K562 (cell line): ENCODE measurements around the gene LAIR2. TPM values are rescaled to one million over a fixed set of nuclear protein-coding genes. Genes with fewer than 3 reads are reported as not detected.

Experiments
- ATAC-seq: fragments of 200-7000 bp; cut with Tn5 transposase; 3 replicates; pipeline ENCODE4 v1.9.1; 2020; ENCODE audit warnings: moderate library complexity
- BruUV-seq: library from RNA; stranded (reverse); fragments of 400-500 nt; replicated peaks from 2 replicates; lab custom pipeline; 2021; lab: Mats Ljungman, UMichigan
- CTCF ChIA-PET: fragments of 300-600 bp; formaldehyde crosslinking; extraction: SDS; loops from one replicate; lab custom pipeline; 2021; ENCODE audit warnings: low intra/inter-chr PET ratio; lab: Yijun Ruan, JAX
- POLR2A ChIA-PET: fragments of 300-600, 350-650 bp; sonication (Branson Sonifier 250); formaldehyde crosslinking; extraction: SDS; loops from one replicate; lab custom pipeline; 2021; ENCODE audit warnings: antibody characterized with exemption, inconsistent platforms; lab: Yijun Ruan, JAX
- DNase-seq, 4 experiments: peaks; one replicate each; pipeline versions ENCODE4 v3.0.0 to v3.0.0-alpha.2; 2011 to 2018; ENCODE audit warnings: low spot score in 3 of 4, mixed read lengths in 3 of 4; ENCODE audit errors: extremely low read depth in 1 of 4
- FAIRE-seq: peaks from 2 replicates; lab custom pipeline; 2011; peaks lifted over from hg19 to GRCh38; lab: Jason Lieb, UNC
- H2AFZ ChIP-seq: 2 replicates; pipeline ENCODE4 v1.6.0; 2011; ENCODE audit warnings: low read depth, low read length, control low read depth, inconsistent platforms
- H3K27ac ChIP-seq: fragments of 200-600 bp; 3 replicates; pipeline ENCODE4 v1.8.0; 2011; ENCODE audit warnings: low read depth, mild to moderate bottlenecking, control low read depth, inconsistent platforms, low read length, moderate library complexity, mixed read lengths; ENCODE audit errors: extremely low read depth
- H3K27me3 ChIP-seq, 2 experiments: fragments of 300-600 bp in 1 of 2; 2 replicates in 1 of 2; 3 replicates in 1 of 2; pipeline versions ENCODE4 v1.6.0 to v1.8.0; 2011; ENCODE audit warnings: inconsistent platforms in 2 of 2, low read length in 2 of 2, mild to moderate bottlenecking in 1 of 2, mixed read lengths in 1 of 2, moderate library complexity in 1 of 2; ENCODE audit not compliant: control insufficient read depth in 2 of 2, insufficient read depth in 2 of 2
- H3K36me3 ChIP-seq: fragments of 300-600 bp; 3 replicates; pipeline ENCODE4 v1.8.0; 2011; ENCODE audit warnings: mild to moderate bottlenecking, low read length, inconsistent platforms; ENCODE audit not compliant: control insufficient read depth, insufficient read depth
- H3K4me1 ChIP-seq, 2 experiments: fragments of 200-600 bp in 1 of 2; replicated peaks in 1 of 2; 2 replicates in 1 of 2; 3 replicates in 1 of 2; pipeline versions ENCODE4 v1.5.1 to v1.8.0; 2011; ENCODE audit warnings: inconsistent platforms in 2 of 2, low read length in 2 of 2, mild to moderate bottlenecking in 1 of 2, mixed read lengths in 1 of 2, moderate library complexity in 1 of 2; ENCODE audit not compliant: control insufficient read depth in 2 of 2, insufficient read depth in 2 of 2
- H3K4me2 ChIP-seq: 2 replicates; pipeline ENCODE4 v1.6.1; 2011; ENCODE audit warnings: low read length, control low read depth, inconsistent platforms, mixed read lengths; ENCODE audit not compliant: insufficient read depth
- H3K4me3 ChIP-seq: fragments of 200-600 bp; sonication (generic), shearing (Covaris generic); 2 replicates; pipeline ENCODE4 v1.5.1; 2016; ENCODE audit warnings: control low read depth, inconsistent platforms
- H3K79me2 ChIP-seq: fragments of 200-600 bp; 3 replicates; pipeline ENCODE4 v1.8.0; 2011; ENCODE audit warnings: low read length, inconsistent platforms; ENCODE audit not compliant: control insufficient read depth, insufficient read depth
- H3K9ac ChIP-seq, 2 experiments: 2 replicates each; pipeline versions ENCODE4 v1.6.0 to v1.6.1; 2011; ENCODE audit warnings: low read depth in 2 of 2, low read length in 2 of 2, control low read depth in 1 of 2, inconsistent platforms in 1 of 2, mild to moderate bottlenecking in 1 of 2, mixed read lengths in 1 of 2; ENCODE audit not compliant: insufficient read depth in 1 of 2
- H3K9me1 ChIP-seq: one replicate; pipeline ENCODE4 v1.6.0; 2011; ENCODE audit warnings: inconsistent platforms, mild to moderate bottlenecking, low read length, moderate library complexity; ENCODE audit not compliant: control insufficient read depth, insufficient read depth
- H3K9me3 ChIP-seq: replicated peaks from 2 replicates; pipeline ENCODE4 v1.5.1; 2011; ENCODE audit warnings: low read depth, low read length, inconsistent platforms; ENCODE audit not compliant: control insufficient read depth, insufficient read depth
- H4K20me1 ChIP-seq: replicated peaks from 2 replicates; pipeline ENCODE4 v1.6.1; 2011; ENCODE audit warnings: low read length, inconsistent platforms, mixed read lengths; ENCODE audit not compliant: control insufficient read depth, insufficient read depth
- RBM14 ChIP-seq: fragments of 200-400 bp; formaldehyde crosslinking; IDR thresholded peaks from 2 replicates; pipeline ENCODE4 v1.6.1; 2018; ENCODE audit warnings: low read depth, mild to moderate bottlenecking, low read length, moderate library complexity, borderline replicate concordance; ENCODE audit not compliant: insufficient read depth
- SMAD4 ChIP-seq: fragments of 250-450 bp; sonication (Bioruptor Pico); conservative IDR thresholded peaks from 2 replicates; pipeline ENCODE4 v1.8.0; 2021; ENCODE audit warnings: inconsistent platforms, mild to moderate bottlenecking, moderate library complexity
- TAF7 ChIP-seq: fragments of 450-650 bp; IDR thresholded peaks from 2 replicates; pipeline ENCODE4 v1.6.1; 2016; ENCODE audit warnings: missing genetic modification characterization, missing compliant biosample characterization
- ZNF696 ChIP-seq: fragments of 250-450 bp; sonication (Bioruptor Pico); conservative IDR thresholded peaks from 2 replicates; pipeline ENCODE4 v1.4.0; 2020; ENCODE audit warnings: mild to moderate bottlenecking, moderate library complexity
- WGBS: fragments of 100-300 bp; shearing (Covaris generic); methylation state at CpG from one replicate; pipeline ENCODE4 v1.1.6; 2016; ENCODE audit warnings: low coverage, mixed read lengths; ENCODE audit not compliant: insufficient coverage; ENCODE audit errors: missing lambda C conversion rate; 5-methylcytosine and 5-hydroxymethylcytosine counted together
- in situ Hi-C: fragments of 300-500 bp; cut with MboI; formaldehyde crosslinking; loops from 4 replicates; pipeline ENCODE4 v1.15.0; 2018; ENCODE audit warnings: inconsistent platforms, mixed read lengths
- intact Hi-C: fragments of 100-400 bp; cut with micrococcal nuclease; formaldehyde crosslinking; loops from 2 replicates; pipeline ENCODE4 v1.14.2; 2022
- polyA plus RNA-seq, 8 experiments: library from polyadenylated mRNA; depleted of rRNA in 4 of 8; stranded (reverse) in 5 of 8; unstranded in 3 of 8; fragments of >200 nt; fragmentation: Nextera tagmentation in 2 of 8; fragmentation: Illumina TruSeq in 1 of 8; extraction: Ambion mirVana in 2 of 8; extraction: Trizol in 1 of 8; gene quantifications; 2 replicates each; pipeline versions ENCODE4 v1.2.1 to v1.2.3, GENCODE V29; 2011 to 2014; ENCODE audit warnings: inconsistent platforms in 1 of 8, missing spikeins in 1 of 8
- total RNA-seq, 7 experiments: library from RNA; depleted of rRNA in 6 of 7; stranded (reverse); fragments of >200 nt in 6 of 7; fragmentation: Illumina TruSeq in 2 of 7; extraction: Trizol in 2 of 7; gene quantifications; 2 replicates each; pipeline versions ENCODE4 v1.2.1 to v1.2.3, GENCODE V29; 2011 to 2021; ENCODE audit warnings: low replicate concordance in 1 of 7
- TF ChIP-seq, protein P1 (sequence below): sonication (generic); formaldehyde crosslinking; IDR thresholded peaks from 2 replicates; pipeline ENCODE4 v1.8.1; 2023; ENCODE audit warnings: mild to moderate bottlenecking, missing genetic modification reagents
- TF ChIP-seq, protein P2 (sequence below): fragments of 450-650 bp; conservative IDR thresholded peaks from 2 replicates; pipeline ENCODE4 v1.6.1; 2016; ENCODE audit warnings: missing genetic modification characterization, low read depth, mild to moderate bottlenecking, missing compliant biosample characterization, moderate library complexity
- TF ChIP-seq, protein P3 (sequence below), 2 experiments: fragments of 450-650 bp in 1 of 2; sonication (generic) in 1 of 2; formaldehyde crosslinking in 1 of 2; IDR thresholded peaks in 1 of 2; conservative IDR thresholded peaks in 1 of 2; 2 replicates each; pipeline versions ENCODE4 v1.6.1 to v1.8.1; 2016 to 2023; ENCODE audit warnings: mild to moderate bottlenecking in 2 of 2, moderate library complexity in 2 of 2, inconsistent platforms in 1 of 2, missing genetic modification reagents in 1 of 2

Gene LAIR2
- total and polyA plus RNA-seq, 9 of the 15 experiments (the other 6 are each of a cell fraction or from before 2014, with no cell fraction given): not detected

DNA sequence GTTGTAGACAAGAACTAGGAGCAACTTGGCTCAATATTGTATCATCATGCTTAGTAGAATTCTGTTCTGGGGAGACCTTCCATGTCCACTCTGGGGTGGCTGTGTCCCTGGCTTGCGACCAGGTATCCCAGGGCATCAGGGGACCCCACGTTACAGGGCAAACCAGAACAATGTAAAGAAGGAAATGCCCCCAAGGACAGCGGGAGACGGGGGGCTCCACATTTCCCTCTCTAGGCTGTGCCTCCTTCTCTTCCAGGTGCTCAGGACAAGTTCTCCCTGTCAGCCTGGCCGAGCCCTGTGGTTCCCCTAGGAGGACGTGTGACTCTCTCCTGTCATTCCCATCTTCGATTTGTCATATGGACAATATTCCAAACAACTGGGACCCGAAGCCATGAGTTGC is 30.8 kb downstream of the LAIR2 start:
- WGBS: 1% methylated on average over 8 of the region's 8 CpGs
- Histone ChIP-seq H2AFZ (no peak overlapping the region), H3K36me3 (no peaks in the 10 kb centered on the region), H3K9ac (no peak overlapping the region), H3K4me3 (no peak overlapping the region), H3K27me3 (peaks cover 28 to 40% of the 10 kb centered on the region in 2 experiments), H4K20me1 (0 out of 2 replicates have a peak, but pooled peaks cover 2% of the 10 kb centered on the region), H3K79me2 (no peaks in the 10 kb centered on the region), H3K4me1 (no peaks in the 10 kb centered on the region), H3K27ac (no peak overlapping the region), H3K9me1 (no peaks in the 10 kb centered on the region), H3K4me2 (no peak overlapping the region), H3K9me3 (no peaks in the 10 kb centered on the region)
- intact Hi-C loops: no loop called here
- CTCF ChIA-PET: no interaction called here
- ATAC-seq (no peak), DNase-seq (no peak), FAIRE-seq (no peak)
- TF ChIP-seq, protein P1, sequence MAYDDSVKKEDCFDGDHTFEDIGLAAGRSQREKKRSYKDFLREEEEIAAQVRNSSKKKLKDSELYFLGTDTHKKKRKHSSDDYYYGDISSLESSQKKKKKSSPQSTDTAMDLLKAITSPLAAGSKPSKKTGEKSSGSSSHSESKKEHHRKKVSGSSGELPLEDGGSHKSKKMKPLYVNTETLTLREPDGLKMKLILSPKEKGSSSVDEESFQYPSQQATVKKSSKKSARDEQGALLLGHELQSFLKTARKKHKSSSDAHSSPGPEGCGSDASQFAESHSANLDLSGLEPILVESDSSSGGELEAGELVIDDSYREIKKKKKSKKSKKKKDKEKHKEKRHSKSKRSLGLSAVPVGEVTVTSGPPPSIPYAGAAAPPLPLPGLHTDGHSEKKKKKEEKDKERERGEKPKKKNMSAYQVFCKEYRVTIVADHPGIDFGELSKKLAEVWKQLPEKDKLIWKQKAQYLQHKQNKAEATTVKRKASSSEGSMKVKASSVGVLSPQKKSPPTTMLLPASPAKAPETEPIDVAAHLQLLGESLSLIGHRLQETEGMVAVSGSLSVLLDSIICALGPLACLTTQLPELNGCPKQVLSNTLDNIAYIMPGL (CRISPR knock-in tag): no peak
- TF ChIP-seq TAF7 (tag) (no peak), SMAD4 (no peak), ZNF696 (CRISPR knock-in tag) (no peak), RBM14 (no peak)
- TF ChIP-seq, protein P2, sequence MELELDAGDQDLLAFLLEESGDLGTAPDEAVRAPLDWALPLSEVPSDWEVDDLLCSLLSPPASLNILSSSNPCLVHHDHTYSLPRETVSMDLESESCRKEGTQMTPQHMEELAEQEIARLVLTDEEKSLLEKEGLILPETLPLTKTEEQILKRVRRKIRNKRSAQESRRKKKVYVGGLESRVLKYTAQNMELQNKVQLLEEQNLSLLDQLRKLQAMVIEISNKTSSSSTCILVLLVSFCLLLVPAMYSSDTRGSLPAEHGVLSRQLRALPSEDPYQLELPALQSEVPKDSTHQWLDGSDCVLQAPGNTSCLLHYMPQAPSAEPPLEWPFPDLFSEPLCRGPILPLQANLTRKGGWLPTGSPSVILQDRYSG (tag): no peak
- TF ChIP-seq, protein P3, sequence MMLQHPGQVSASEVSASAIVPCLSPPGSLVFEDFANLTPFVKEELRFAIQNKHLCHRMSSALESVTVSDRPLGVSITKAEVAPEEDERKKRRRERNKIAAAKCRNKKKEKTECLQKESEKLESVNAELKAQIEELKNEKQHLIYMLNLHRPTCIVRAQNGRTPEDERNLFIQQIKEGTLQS (IDR thresholded peaks at IDR 0.05): no peak
- TF ChIP-seq, protein P3 (CRISPR knock-in tag; conservative IDR thresholded peaks at IDR 0.05): no peak
- POLR2A ChIA-PET: interaction anchor here (0.7 kb wide), 2 partner anchors 33 to 610 kb away, joined by 3 read pairs; no protein-coding TSS in a partner anchor
- in situ Hi-C loops: no loop called here
- no TSS peak for BruUV-seq
